Germinal center (tissue), 1 donor: ENCODE measurements around the gene LRRC27.
"Not testable (repeated sequence)": the region's sequence is repeated elsewhere in the genome, so short reads cannot be mapped to it uniquely, and the experiment has no call there.

ENCODE experiments used
- DNase-seq: peaks from one replicate; pipeline ENCODE4 v3.0.0; 2012; ENCODE audit warnings: mixed read lengths, low spot score

Gene LRRC27

GRCh38 chr10:132374612-132375011, 42.6 kb downstream of the LRRC27 start:
- DNase-seq = no peak

DNA sequence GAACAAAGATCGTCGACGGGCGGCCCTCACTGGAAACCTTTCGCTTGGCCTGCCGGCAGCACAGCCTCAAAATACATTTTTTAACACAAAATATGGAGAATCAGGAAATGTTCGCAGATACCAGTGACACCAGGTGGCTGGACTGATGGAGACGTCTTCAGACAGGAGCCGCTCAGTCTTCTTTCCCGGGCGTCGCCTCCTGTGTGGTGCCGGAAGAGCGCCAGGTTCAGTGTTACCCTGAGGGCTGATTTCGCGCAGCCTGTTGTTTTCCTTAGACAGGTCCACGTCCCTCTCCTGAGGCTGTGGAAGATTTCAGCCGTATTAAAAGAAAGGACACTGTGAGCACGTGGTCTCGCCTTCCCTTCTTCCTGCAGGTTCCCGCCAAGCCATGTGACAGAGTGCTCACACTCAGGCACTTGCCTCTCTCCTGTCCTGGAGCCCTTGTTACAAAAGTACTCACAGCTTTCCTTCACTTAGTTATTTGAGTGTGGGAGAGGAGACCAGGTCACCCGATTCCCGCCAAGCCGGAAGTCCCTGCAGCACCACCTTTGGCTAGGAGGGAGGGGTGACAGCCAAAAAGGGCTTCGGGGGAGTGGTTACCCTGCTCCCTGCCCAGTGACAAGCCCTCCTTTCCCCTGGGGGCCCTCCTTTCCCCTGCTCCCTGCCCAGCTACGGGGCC, 43.3 kb downstream of the LRRC27 start:
- no peak for DNase-seq

DNA sequence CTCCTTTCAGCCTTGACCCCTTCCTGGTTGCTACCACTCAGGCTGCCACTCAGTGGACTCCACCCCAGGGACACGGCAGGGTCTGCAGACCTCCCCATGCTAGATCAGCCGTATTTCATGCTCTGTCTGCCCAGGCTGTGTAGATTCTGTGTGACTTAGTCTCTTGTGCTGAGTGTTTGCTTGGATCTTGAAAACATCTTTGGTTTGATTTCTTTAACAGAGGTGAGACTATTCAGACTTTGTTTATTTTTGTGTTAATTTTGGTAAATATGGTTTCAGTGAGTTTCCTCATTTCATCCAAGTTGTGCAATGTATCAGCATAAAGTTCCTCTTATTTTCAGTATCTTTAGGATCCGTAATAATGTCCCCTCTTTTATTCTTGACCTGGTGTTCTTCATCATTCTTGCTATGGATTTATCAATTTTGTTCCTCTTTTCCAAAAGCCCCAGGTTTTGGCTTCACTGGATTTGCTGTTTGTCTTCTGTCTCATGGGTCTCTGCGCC, 43.9 kb downstream of the LRRC27 start:
- DNase-seq = no peak

DNA sequence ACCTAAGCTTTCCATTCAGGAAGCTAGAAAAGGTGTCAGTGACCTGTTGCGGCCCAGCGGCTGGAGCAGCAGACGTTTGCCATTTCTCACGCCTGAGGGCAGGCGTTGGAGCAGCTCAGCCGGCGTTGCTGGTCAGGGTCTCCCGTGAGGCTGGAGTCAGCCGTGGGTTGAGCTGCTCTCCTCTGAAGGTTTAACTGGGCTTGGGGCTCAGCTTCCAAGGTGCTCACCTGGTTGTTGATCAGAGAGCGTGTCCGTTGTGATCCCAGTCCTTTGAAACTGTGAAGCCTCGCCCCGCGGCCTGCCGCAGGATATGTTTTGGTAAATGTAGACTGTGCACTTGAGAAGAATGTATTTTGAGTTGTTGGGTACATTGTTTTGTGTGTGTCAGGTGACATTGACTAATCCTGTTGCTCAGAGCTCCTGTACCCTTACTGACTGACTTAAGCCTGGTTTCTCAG, 44.4 kb downstream of the LRRC27 start:
- no peak for DNase-seq

DNA sequence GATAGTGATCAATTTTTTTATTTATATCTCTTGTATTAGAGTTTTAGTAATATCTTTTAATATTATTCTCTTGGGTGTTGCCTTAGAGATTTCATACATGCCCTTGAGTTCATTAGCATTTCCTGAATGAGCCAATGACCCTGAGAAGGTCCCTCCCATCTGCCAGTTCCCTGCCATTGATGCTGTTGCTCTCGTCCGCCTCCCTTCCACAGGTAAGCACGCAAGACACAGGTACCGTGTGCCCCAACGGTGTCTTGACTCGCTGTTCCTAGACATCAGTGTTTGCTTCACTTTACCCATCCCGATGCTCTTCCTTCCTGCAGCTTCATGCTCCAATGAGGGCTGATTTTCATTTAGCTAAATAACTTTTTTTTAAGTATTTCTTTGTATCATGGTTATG, 45.3 kb downstream of the LRRC27 start:
- DNase-seq = no peak

DNA sequence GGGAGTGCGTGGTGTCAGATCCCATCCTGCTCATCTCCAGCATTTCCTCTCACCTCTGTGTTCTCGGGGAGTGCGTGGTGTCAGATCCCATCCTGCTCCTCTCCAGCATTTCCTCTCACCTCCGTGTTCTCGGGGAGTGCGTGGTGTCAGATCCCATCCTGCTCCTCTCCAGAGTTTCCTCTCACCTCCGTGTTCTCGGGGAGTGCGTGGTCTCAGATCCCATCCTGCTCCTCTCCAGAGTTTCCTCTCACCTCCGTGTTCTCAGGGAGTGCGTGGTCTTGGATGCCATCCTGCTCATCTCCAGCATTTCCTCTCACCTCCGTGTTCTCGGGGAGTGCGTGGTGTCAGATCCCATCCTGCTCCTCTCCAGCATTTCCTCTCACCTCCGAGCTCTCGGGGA, 47.0 kb downstream of the LRRC27 start:
- not testable (repeated sequence) for DNase-seq

- not testable (repeated sequence) for DNase-seq
These were observed 49.0 kb downstream of the LRRC27 start for GRCh38 chr10:132380986-132381385.

DNA sequence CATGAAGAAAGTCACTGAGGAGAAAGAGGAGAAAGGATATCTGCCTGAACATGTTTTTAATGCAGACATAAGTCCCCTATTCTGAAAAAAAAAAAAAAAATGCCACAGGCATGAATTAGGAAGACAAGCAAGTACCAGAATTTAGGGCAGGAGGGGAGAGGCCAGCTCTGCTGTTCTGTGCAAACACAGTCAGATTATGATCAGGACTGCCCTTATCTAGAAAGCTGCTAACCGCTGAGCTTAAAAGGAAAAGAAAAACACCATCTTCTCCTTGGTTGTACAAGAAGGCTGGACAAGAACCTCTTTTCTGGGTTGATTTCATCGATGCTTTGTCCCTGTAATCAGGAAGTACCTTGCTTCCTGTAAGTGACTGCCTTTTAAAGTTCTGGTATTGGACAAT, 49.7 kb downstream of the LRRC27 start:
- DNase-seq = no peak

DNA sequence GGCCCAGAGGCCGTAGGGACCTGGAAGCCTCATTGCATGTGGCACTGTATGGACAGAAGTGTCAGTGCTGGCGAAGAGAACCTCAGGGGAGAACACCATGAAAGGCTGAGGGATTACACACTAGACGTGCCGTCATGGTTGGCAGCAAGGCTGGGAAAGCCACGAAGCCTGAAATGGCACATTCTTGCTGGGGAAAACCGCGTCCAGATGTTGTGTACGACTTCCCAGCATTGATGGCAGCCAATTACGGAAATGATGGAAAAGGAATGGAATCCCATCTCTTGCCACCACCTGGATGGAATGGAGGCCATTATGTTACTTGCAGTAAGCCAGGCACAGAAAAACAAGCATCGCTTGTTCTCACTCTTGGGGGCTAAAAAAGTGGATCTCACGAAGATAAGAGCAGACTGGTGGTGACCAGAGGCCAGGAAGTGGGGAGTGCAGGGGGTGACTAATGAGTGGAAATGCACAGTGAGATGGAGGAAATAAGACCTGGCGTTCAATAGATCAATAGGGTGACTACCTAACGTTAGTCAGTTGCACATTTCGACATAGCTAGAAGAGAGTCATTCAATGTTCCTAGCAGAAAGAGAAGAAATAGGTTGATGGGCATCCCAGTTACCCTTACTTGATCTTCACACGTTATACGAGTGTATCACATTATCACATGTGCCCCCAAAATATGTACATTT, 50.4 kb downstream of the LRRC27 start:
- DNase-seq = no peak

DNA sequence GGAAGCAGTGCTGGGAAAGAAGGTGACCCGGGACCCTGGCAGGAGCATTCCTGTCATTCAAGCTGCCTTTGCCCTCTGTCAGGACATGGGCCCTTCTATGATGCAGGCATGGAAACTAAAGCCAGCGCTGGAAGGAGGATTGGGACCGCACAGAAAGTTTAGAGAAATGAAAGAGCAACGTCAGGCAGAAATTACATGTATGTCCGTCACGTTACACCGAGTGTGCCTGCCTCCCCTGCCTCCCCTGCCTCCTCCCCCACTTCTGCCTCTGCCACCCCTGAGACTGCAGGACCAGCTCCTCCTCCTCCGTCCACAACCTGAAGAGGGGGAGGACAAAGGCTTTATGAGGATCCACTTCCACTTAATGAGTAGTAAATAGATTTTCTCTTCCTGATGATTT, 51.1 kb downstream of the LRRC27 start:
- DNase-seq = no peak

DNA sequence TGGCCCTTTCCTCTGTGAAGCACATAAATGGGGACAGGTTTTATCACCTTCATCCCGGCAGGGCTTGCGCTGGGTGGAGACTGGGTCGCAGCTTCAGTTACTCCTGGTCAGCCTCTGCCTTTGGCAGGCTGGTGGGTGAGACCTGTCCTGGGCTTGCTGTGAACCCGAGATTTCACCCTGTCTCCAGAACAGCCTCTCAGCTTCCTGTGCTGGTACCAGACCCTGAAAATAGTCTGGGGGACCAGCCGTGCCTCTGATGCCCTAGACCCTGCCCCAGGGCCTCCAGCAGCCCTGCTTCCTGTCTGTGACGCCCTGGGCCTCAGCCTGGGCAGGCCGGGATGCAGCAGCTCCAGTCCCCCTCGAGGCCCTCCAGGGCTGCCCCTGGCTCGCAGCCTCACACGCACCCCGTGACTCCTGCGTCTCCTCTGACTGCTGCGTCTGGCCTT, 51.8 kb downstream of the LRRC27 start:
- DNase-seq = no peak

GRCh38 chr10:132384618-132385388, 52.8 kb downstream of the LRRC27 start:
- DNase-seq = no peak

- no peak for DNase-seq
These were observed 53.3 kb downstream of the LRRC27 start for GRCh38 chr10:132385389-132385667.

GRCh38 chr10:132385721-132386418, 53.9 kb downstream of the LRRC27 start:
- no peak for DNase-seq

DNA sequence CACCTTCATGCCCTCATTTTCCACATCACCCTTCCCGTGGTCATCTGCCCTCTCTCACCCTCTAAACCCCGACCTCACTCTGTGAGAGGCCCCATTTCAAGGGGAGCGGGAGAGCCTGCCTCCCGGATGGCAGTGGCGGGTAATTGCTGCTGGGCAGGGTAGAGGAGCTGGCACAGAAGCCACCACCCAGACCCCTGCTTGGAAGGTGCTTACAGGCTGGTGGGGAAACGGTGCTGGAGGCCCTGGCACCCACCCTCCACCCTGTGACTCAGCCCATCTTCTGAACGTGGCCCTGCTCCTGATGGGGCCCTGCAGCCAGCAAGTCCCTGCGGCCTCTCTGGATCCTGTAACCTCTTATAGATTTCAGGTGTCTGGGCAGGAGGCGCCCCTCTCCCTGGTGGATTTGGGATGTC, 54.4 kb downstream of the LRRC27 start:
- DNase-seq = no peak

DNA sequence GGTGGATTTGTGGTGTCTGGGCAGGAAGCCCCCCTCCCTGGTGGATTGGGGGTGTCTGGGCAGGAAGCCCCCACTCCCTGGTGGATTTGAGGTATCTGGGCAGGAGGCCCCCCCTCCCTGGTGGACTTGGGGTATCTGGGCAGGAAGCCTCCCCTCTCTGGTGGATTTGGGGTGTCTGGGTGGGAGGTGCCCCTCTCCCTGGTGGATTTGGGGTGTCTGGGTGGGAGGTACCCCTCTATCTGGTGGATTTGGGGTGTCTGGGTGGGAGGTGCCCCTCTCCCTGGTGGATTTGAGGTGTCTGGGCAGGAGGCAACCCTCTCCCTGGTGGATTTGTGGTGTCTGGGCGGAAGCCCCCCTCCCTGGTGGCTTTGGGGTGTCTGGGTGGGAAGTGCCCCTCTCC, 54.9 kb downstream of the LRRC27 start:
- DNase-seq = not testable (repeated sequence)

GRCh38 chr10:132387764-132388210, 55.8 kb downstream of the LRRC27 start:
- DNase-seq = peak; percentile 90

DNA sequence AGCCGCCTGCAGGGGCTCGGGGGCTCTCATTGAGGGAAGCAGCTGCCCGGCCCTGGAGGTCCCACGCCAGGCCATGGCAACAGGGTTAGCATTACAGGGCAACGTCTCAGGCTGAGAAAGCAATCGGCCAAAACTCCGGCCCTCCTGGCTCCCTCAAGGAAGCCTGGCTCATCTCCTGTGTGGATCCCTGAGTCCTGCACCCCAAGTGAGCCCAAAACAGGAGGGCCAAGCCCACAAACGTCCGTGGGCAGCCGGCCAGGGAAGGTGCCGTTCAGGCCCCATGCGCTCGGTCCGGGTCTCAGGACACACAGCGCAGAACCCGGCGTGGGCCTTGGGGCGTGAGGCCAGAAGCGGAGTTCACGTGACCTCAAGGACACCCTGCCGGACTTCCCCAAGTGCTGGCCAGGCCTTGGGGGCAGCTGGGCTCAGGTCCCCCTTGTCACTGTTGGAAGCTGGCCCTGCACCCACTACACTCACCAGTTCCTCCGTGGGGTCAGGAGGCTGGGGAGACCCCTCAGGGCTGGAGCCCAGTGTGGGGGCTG, 57.0 kb downstream of the LRRC27 start:
- DNase-seq = no peak

DNA sequence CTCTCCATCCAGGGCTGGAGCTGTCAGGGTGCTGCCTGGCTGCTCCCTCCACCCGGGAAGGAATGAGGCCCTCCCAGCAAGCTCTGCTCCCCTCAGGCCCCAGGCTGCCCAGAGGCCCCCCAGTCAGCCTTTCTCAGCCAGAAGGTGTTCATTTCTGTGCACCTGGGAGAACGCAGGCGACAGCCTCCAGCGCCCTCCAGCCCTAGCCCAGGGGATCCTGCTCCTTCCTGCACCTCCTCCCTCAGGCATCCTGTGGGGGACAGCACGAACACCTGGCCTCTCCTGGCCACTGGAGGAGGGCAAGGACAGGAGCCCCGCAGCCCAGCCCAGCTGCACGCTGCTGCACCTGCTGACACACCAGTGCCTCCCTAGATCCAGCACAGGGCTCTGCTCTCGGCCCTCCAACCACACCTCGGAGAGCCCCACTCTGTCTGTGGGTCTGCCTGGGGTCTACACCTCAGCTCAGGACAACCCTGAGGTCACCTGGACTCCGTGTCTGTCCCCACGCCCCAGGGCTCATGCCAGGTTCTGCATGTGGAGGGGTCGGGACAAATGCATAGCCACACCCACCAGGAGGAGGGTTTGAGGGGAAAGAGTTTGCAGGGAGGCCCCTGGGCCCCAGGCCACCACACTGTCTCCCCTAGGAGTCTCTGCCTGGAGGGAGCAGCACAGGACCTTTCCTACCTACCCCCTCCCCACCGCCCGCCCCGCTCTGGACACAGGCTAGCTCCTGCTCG, 57.6 kb downstream of the LRRC27 start:
- no peak for DNase-seq

DNA sequence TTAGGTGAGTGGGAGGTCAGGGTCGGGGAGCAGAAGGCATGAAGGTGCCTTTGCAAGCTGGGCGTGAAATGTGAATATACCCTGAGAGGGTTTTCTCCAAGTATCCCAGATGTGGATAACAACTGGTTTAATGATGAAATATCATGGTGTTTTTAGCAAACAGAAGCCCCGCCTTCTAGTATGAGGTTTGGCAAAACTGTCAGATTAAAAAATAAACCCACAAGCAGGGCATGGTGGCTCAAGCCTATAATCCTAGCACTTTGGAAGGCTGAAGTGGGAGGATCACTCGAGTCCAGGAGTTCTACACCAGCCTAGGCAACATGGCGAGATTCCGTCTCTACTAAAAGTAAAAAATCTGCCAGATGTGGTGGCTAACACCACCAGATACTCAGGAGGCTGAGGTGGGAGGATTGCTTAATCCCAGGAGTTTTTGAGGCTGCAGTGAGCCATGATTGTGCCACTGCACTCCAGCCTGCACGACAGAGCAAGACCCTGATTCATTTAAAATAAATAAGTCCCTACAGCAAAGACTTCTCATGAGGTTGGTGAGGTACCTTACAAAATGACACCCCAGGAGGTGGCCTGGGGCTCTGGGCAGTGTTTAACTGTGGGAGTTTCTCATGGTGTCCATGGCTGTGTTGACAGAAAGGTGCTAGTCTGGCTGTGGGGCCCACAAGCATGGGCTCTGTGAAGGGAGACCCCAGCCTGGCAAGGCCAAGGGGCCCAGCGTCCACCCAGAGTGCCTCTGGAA, 58.4 kb downstream of the LRRC27 start:
- no peak for DNase-seq
